MM.1S (cell line): ENCODE data around the gene DHRS7B.

Experiments used
- DNase-seq: peaks from one replicate; pipeline ENCODE4 v3.0.0-alpha.2; 2015
- H2AFZ ChIP-seq: fragments of 300-600 bp; sonication (generic); 2 replicates; pipeline ENCODE4 v1.6.0; 2016; ENCODE audit warnings: antibody characterized with exemption, low read length
- H3F3A ChIP-seq: fragments of 300-600 bp; sonication (generic); 2 replicates; pipeline ENCODE4 v1.6.1; 2016; ENCODE audit warnings: mild to moderate bottlenecking, antibody characterized with exemption, low read length, moderate library complexity, mixed read lengths; ENCODE audit not compliant: insufficient read depth
- H3K27ac ChIP-seq: fragments of 300-600 bp; sonication (generic); 2 replicates; pipeline ENCODE4 v1.5.1; 2016; ENCODE audit warnings: mild to moderate bottlenecking, low read length
- H3K27me3 ChIP-seq: fragments of 300-600 bp; sonication (generic); replicated peaks from 2 replicates; pipeline ENCODE4 v1.6.0; 2016; ENCODE audit warnings: low read length; ENCODE audit not compliant: insufficient read depth
- H3K36me3 ChIP-seq: fragments of 300-600 bp; sonication (generic); replicated peaks from 2 replicates; pipeline ENCODE4 v1.6.1; 2016; ENCODE audit warnings: mild to moderate bottlenecking, low read length, mixed read lengths; ENCODE audit not compliant: insufficient read depth
- H3K4me1 ChIP-seq: fragments of 300-600 bp; sonication (generic); 2 replicates; pipeline ENCODE4 v1.6.1; 2016; ENCODE audit warnings: low read length, mixed read lengths
- H3K4me2 ChIP-seq: fragments of 300-600 bp; sonication (generic); 2 replicates; pipeline ENCODE4 v1.6.0; 2016; ENCODE audit warnings: low read depth, low read length
- H3K4me3 ChIP-seq: fragments of 300-600 bp; sonication (generic); 2 replicates; pipeline ENCODE4 v1.5.1; 2016; ENCODE audit warnings: low read length, mixed read lengths
- H3K79me2 ChIP-seq: fragments of 300-600 bp; sonication (generic); 2 replicates; pipeline ENCODE4 v1.6.1; 2016; ENCODE audit warnings: mixed run types, low read length, mixed read lengths
- H3K9ac ChIP-seq: fragments of 300-600 bp; sonication (generic); 2 replicates; pipeline ENCODE4 v1.6.1; 2016; ENCODE audit warnings: low read length, mixed read lengths
- H3K9me2 ChIP-seq: fragments of 300-600 bp; sonication (generic); replicated peaks from 2 replicates; pipeline ENCODE4 v1.6.1; 2016; ENCODE audit warnings: mild to moderate bottlenecking, low read length, mixed read lengths; ENCODE audit not compliant: insufficient read depth
- H3K9me3 ChIP-seq: fragments of 300-600 bp; sonication (generic); replicated peaks from 2 replicates; pipeline ENCODE4 v1.6.1; 2016; ENCODE audit warnings: mild to moderate bottlenecking, low read length, mixed read lengths; ENCODE audit not compliant: insufficient read depth
- H4K20me1 ChIP-seq: fragments of 300-600 bp; sonication (generic); 2 replicates; pipeline ENCODE4 v1.6.1; 2016; ENCODE audit warnings: mild to moderate bottlenecking, low read length, moderate library complexity, mixed read lengths; ENCODE audit not compliant: insufficient read depth
- CTCF ChIP-seq: fragments of 300-600 bp; sonication (generic); IDR thresholded peaks from 2 replicates; pipeline ENCODE4 v1.5.1; 2016; ENCODE audit warnings: antibody characterized with exemption, low read length, mixed read lengths
- EZH2 ChIP-seq: fragments of 300-600 bp; sonication (generic); optimal IDR thresholded peaks from 2 replicates; pipeline ENCODE3; 2017; ENCODE audit warnings: low read depth, mild to moderate bottlenecking, antibody characterized with exemption, low read length, mixed read lengths
- EZH2phosphoT487 ChIP-seq: fragments of 300-600 bp; sonication (generic); IDR thresholded peaks from 2 replicates; pipeline ENCODE4 v1.6.1; 2018; ENCODE audit warnings: antibody characterized with exemption, low read length

Gene DHRS7B

GRCh38 chr17:21212826-21213637, 86.3 kb downstream of the DHRS7B start:
- Histone ChIP-seq H3K4me1 (peaks cover 15% of the 10 kb centered on the region), H3K27ac (peak overlapping the region; percentile 92; the same call in 1 of the 2 replicates), H2AFZ (peak overlapping the region; percentile 21; the same call in 1 of the 2 replicates), H3K36me3 (0 out of 2 replicates have a peak, but pooled peaks cover 3% of the 10 kb centered on the region), H4K20me1 (peaks cover 36% of the 10 kb centered on the region), H3K9me2 (no peaks in the 10 kb centered on the region), H3K4me3 (peak overlapping the region; percentile 79), H3K9me3 (no peaks in the 10 kb centered on the region), H3K4me2 (peak overlapping the region; percentile 85), H3K9ac (peak overlapping the region; percentile 91), H3F3A (peaks cover 6% of the 10 kb centered on the region; the same call in 1 of the 2 replicates), H3K27me3 (no peaks in the 10 kb centered on the region), H3K79me2 (peaks cover 85% of the 10 kb centered on the region)
- DNase-seq = no peak
- TF ChIP-seq EZH2phosphoT487 (no peak), EZH2 (no peak), CTCF (no peak)

- peak overlapping the region; percentile 79 for H3K4me3 ChIP-seq
- peak overlapping the region; percentile 21; the same call in 1 of the 2 replicates for H2AFZ ChIP-seq
- peaks cover 81% of the 10 kb centered on the region for H3K79me2 ChIP-seq
- no peaks in the 10 kb centered on the region for H3K9me2 ChIP-seq
- peaks cover 15% of the 10 kb centered on the region for H3K4me1 ChIP-seq
- H4K20me1 ChIP-seq = peaks cover 34% of the 10 kb centered on the region
- H3K9me3 ChIP-seq = no peaks in the 10 kb centered on the region
- 0 out of 2 replicates have a peak, but pooled peaks cover 3% of the 10 kb centered on the region for H3K36me3 ChIP-seq
- H3K9ac ChIP-seq = peak overlapping the region; percentile 91
- H3F3A ChIP-seq = peaks cover 6% of the 10 kb centered on the region; the same call in 1 of the 2 replicates
- H3K27ac ChIP-seq = peak overlapping the region; percentile 92; the same call in 1 of the 2 replicates
- peak overlapping the region; percentile 85 for H3K4me2 ChIP-seq
- no peaks in the 10 kb centered on the region for H3K27me3 ChIP-seq
- DNase-seq = peak; percentile 24
- TF ChIP-seq EZH2 = no peak
- TF ChIP-seq EZH2phosphoT487 = no peak
- no peak for TF ChIP-seq CTCF
Observed at GRCh38 chr17:21213638-21214014, 86.9 kb downstream of the DHRS7B start.

- peaks cover 6% of the 10 kb centered on the region; the same call in 1 of the 2 replicates for H3F3A ChIP-seq
- peak within 1 kb of the TSS; percentile 92 for H3K27ac ChIP-seq
- H3K4me2 ChIP-seq = peak within 1 kb of the TSS; percentile 93
- TF ChIP-seq CTCF (peak; percentile 18), EZH2phosphoT487 (no peak)
- H3K9me3 ChIP-seq = no peaks in the 10 kb centered on the region
- H3K27me3 ChIP-seq = no peaks in the 10 kb centered on the region
- DNase-seq = peak; percentile 97
- H3K4me3 ChIP-seq = peak within 1 kb of the TSS; percentile 79
- H3K36me3 ChIP-seq = 0 out of 2 replicates have a peak, but pooled peaks cover 3% of the 10 kb centered on the region
- H3K4me1 ChIP-seq = peaks cover 15% of the 10 kb centered on the region
- peak within 1 kb of the TSS; percentile 70 for H2AFZ ChIP-seq
- peak within 1 kb of the TSS; percentile 91 for H3K9ac ChIP-seq
- H3K79me2 ChIP-seq = peaks cover 79% of the 10 kb centered on the region
- H3K9me2 ChIP-seq = no peaks in the 10 kb centered on the region
- peaks cover 28% of the 10 kb centered on the region for H4K20me1 ChIP-seq
Observed at GRCh38 chr17:21214015-21214776, 87.4 kb downstream of the DHRS7B start, which contains the start of gene TMEM11. TMEM11 (minus strand) TSS chr17:21214161; CDS start chr17:21214152, 9 bp downstream.
